H1 (cell line): ENCODE data around the gene SAMMSON. TPM values are rescaled to one million over a fixed set of nuclear protein-coding genes. Genes with fewer than 3 reads are reported as not detected.

Source experiments
- CTCF ChIA-PET: fragments of 300-600 bp; sonication (Branson Sonifier 250); formaldehyde crosslinking; loops from one replicate; lab custom pipeline; 2021; ENCODE audit not compliant: partially characterized antibody; lab: Charles Lee
- POLR2A ChIA-PET: fragments of 300-600 bp; sonication (Branson Sonifier 250); formaldehyde crosslinking; loops from one replicate; lab custom pipeline; 2021; ENCODE audit warnings: inconsistent platforms; ENCODE audit not compliant: partially characterized antibody; lab: Charles Lee
- DNase-seq, 2 experiments: peaks; one replicate each; pipeline versions ENCODE4 v3.0.0 to v3.0.0-alpha.2; 2010 to 2022; ENCODE audit warnings: low spot score in 2 of 2, low read depth in 1 of 2, mixed read lengths in 1 of 2
- FAIRE-seq: peaks from 2 replicates; lab custom pipeline; 2011; peaks lifted over from hg19 to GRCh38; lab: Jason Lieb, UNC
- H2AFZ ChIP-seq: 2 replicates; pipeline ENCODE4 v1.8.1; 2012; ENCODE audit warnings: low read length, inconsistent platforms
- H2AK5ac ChIP-seq: 2 replicates; pipeline ENCODE4 v1.6.1; 2013; ENCODE audit warnings: low read depth, low read length
- H2BK120ac ChIP-seq: replicated peaks from 2 replicates; pipeline ENCODE3; 2013; ENCODE audit warnings: low read depth, low read length, inconsistent platforms
- H2BK12ac ChIP-seq: 2 replicates; pipeline ENCODE4 v1.6.1; 2013; ENCODE audit warnings: low read depth, low read length
- H2BK15ac ChIP-seq: 2 replicates; pipeline ENCODE4 v1.6.1; 2013; ENCODE audit warnings: low read length
- H2BK20ac ChIP-seq: 2 replicates; pipeline ENCODE4 v1.6.1; 2013; ENCODE audit warnings: low read length
- H2BK5ac ChIP-seq: 2 replicates; pipeline ENCODE4 v1.6.1; 2013; ENCODE audit warnings: low read depth, low read length
- H3K14ac ChIP-seq: 2 replicates; pipeline ENCODE4 v1.6.1; 2013; ENCODE audit warnings: inconsistent platforms; ENCODE audit not compliant: insufficient read length
- H3K18ac ChIP-seq: 2 replicates; pipeline ENCODE4 v1.6.1; 2013; ENCODE audit warnings: low read length; ENCODE audit errors: extremely low read depth
- H3K23ac ChIP-seq: 2 replicates; pipeline ENCODE4 v1.6.1; 2013; ENCODE audit warnings: inconsistent platforms; ENCODE audit not compliant: insufficient read length
- H3K23me2 ChIP-seq: 2 replicates; pipeline ENCODE4 v1.6.1; 2013; ENCODE audit warnings: low read depth, low read length
- H3K27ac ChIP-seq: 2 replicates; pipeline ENCODE4 v1.6.1; 2011; ENCODE audit warnings: low read depth, low read length, inconsistent platforms
- H3K27me3 ChIP-seq, 4 experiments: replicated peaks in 1 of 4; 1 replicate in 1 of 4; 2 replicates in 3 of 4; pipeline versions ENCODE4 v1.6.1 to v1.8.1; 2011 to 2013; ENCODE audit warnings: low read length in 3 of 4, mild to moderate bottlenecking in 3 of 4, inconsistent platforms in 2 of 4, mixed read lengths in 2 of 4, moderate library complexity in 1 of 4; ENCODE audit not compliant: control insufficient read depth in 3 of 4, insufficient read depth in 3 of 4; ENCODE audit errors: extremely low read depth in 1 of 4
- H3K36me3 ChIP-seq, 4 experiments: 2 replicates each; pipeline versions ENCODE4 v1.6.1 to v1.8.1; 2011 to 2013; ENCODE audit warnings: mild to moderate bottlenecking in 4 of 4, low read length in 3 of 4, moderate library complexity in 2 of 4, control low read depth in 1 of 4, inconsistent platforms in 1 of 4; ENCODE audit not compliant: insufficient read depth in 4 of 4, control insufficient read depth in 2 of 4
- H3K4ac ChIP-seq: replicated peaks from 2 replicates; pipeline ENCODE3; 2013; ENCODE audit warnings: low read length, low read depth, mixed read lengths, inconsistent platforms; ENCODE audit not compliant: insufficient read length
- H3K4me1 ChIP-seq, 4 experiments: replicated peaks in 1 of 4; 1 replicate in 1 of 4; 2 replicates in 3 of 4; pipeline versions ENCODE4 v1.6.1 to v1.8.1; 2011 to 2013; ENCODE audit warnings: low read length in 3 of 4, inconsistent platforms in 2 of 4, mixed read lengths in 1 of 4; ENCODE audit not compliant: insufficient read depth in 4 of 4, control insufficient read depth in 3 of 4
- H3K4me2 ChIP-seq, 2 experiments: 2 replicates each; pipeline versions ENCODE4 v1.6.1 to v1.8.1; 2011 to 2013; ENCODE audit warnings: low read depth in 2 of 2, low read length in 2 of 2, control low read depth in 1 of 2, inconsistent platforms in 1 of 2, mild to moderate bottlenecking in 1 of 2; ENCODE audit not compliant: insufficient read depth in 1 of 2
- H3K4me3 ChIP-seq, 4 experiments: fragments of 200-600, 300-600 bp in 1 of 4; sonication (generic), shearing (Covaris generic), sonication (Bioruptor Twin) in 1 of 4; 2 replicates each; pipeline versions ENCODE4 v1.5.1 to v1.8.1; 2011 to 2016; ENCODE audit warnings: low read length in 4 of 4, low read depth in 3 of 4, control low read depth in 2 of 4, inconsistent platforms in 2 of 4, mild to moderate bottlenecking in 2 of 4, mixed read lengths in 1 of 4, moderate library complexity in 1 of 4; ENCODE audit not compliant: insufficient read depth in 2 of 4; ENCODE audit errors: extremely low read depth in 1 of 4
- H3K56ac ChIP-seq: replicated peaks from 2 replicates; pipeline ENCODE3; 2013; ENCODE audit warnings: low read depth, mild to moderate bottlenecking, mixed read lengths, low read length, inconsistent platforms; ENCODE audit not compliant: insufficient read length
- H3K79me1 ChIP-seq: 2 replicates; pipeline ENCODE4 v1.6.1; 2013; ENCODE audit warnings: low read depth, low read length, control low read depth
- H3K79me2 ChIP-seq, 2 experiments: 2 replicates each; pipeline versions ENCODE4 v1.6.1 to v1.8.1; 2012 to 2013; ENCODE audit warnings: low read length in 2 of 2, mild to moderate bottlenecking in 2 of 2, inconsistent platforms in 1 of 2; ENCODE audit not compliant: insufficient read depth in 2 of 2, control insufficient read depth in 1 of 2
- H3K9ac ChIP-seq, 4 experiments: replicated peaks in 1 of 4; 1 replicate in 1 of 4; 2 replicates in 3 of 4; pipeline versions ENCODE4 v1.6.1 to v1.8.1; 2011 to 2013; ENCODE audit warnings: low read depth in 3 of 4, low read length in 3 of 4, control low read depth in 2 of 4, mild to moderate bottlenecking in 2 of 4, moderate library complexity in 2 of 4, inconsistent platforms in 1 of 4; ENCODE audit errors: extremely low read depth in 1 of 4
- H3K9me3 ChIP-seq, 2 experiments: 2 replicates each; pipeline versions ENCODE4 v1.6.1 to v1.8.1; 2012 to 2013; ENCODE audit warnings: mild to moderate bottlenecking in 2 of 2, moderate library complexity in 2 of 2, control low read depth in 1 of 2, inconsistent platforms in 1 of 2, low read depth in 1 of 2, low read length in 1 of 2, mixed read lengths in 1 of 2; ENCODE audit not compliant: insufficient read depth in 2 of 2
- H4K20me1 ChIP-seq, 2 experiments: replicated peaks in 1 of 2; 2 replicates each; pipeline versions ENCODE3 to v1.8.1; 2011 to 2013; ENCODE audit warnings: inconsistent platforms in 2 of 2, low read length in 2 of 2, mild to moderate bottlenecking in 1 of 2; ENCODE audit not compliant: insufficient read depth in 2 of 2, control insufficient read depth in 1 of 2
- H4K5ac ChIP-seq: 2 replicates; pipeline ENCODE4 v1.6.1; 2013; ENCODE audit warnings: low read length, low read depth, mixed read lengths, inconsistent platforms; ENCODE audit not compliant: insufficient read length
- H4K8ac ChIP-seq: 2 replicates; pipeline ENCODE4 v1.8.0; 2013; ENCODE audit warnings: mild to moderate bottlenecking, moderate library complexity, low read length, inconsistent platforms; ENCODE audit not compliant: insufficient read depth; ENCODE audit errors: extremely low read depth
- H4K91ac ChIP-seq: replicated peaks from 2 replicates; pipeline ENCODE3; 2013; ENCODE audit warnings: low read length, mixed read lengths, inconsistent platforms; ENCODE audit not compliant: insufficient read length
- EGR1 ChIP-seq: IDR thresholded peaks from 2 replicates; pipeline ENCODE4 v1.6.1; 2011; ENCODE audit warnings: low read depth, low read length, borderline replicate concordance
- KDM4A ChIP-seq: IDR thresholded peaks from one replicate; pipeline ENCODE4 v1.7.1; 2012; ENCODE audit warnings: low read depth, mild to moderate bottlenecking, moderate library complexity, low read length, inconsistent platforms; ENCODE audit not compliant: severe bottlenecking
- SAP30 ChIP-seq: fragments of 300-600 bp; sonication (generic); IDR thresholded peaks from 2 replicates; pipeline ENCODE4 v1.7.1; 2012; ENCODE audit warnings: low read length, moderate library complexity, mild to moderate bottlenecking, inconsistent platforms; ENCODE audit not compliant: insufficient read depth, insufficient replicate concordance
- SIRT6 ChIP-seq: IDR thresholded peaks from one replicate; pipeline ENCODE4 v1.7.1; 2012; ENCODE audit warnings: low read length, inconsistent platforms
- USF2 ChIP-seq: IDR thresholded peaks from 2 replicates; pipeline ENCODE4 v1.6.1; 2011; ENCODE audit warnings: low read length, improper control_type of control experiment
- WGBS, 2 experiments: shearing (Covaris generic) in 1 of 2; methylation state at CpG; one replicate each; pipeline versions ENCODE4 v1.1.6 to v1.1.7; 2013 to 2015; ENCODE audit warnings: low lambda C conversion rate in 2 of 2, mixed read lengths in 2 of 2, inconsistent platforms in 1 of 2, low coverage in 1 of 2, missing lambda C conversion rate in 1 of 2; ENCODE audit not compliant: insufficient replicate concordance in 2 of 2, insufficient coverage in 1 of 2, insufficient read length in 1 of 2; ENCODE audit errors: extremely low coverage in 1 of 2, missing lambda C conversion rate in 1 of 2; 5-methylcytosine and 5-hydroxymethylcytosine counted together
- polyA plus RNA-seq, 7 experiments: library from polyadenylated mRNA; depleted of rRNA in 3 of 7; stranded (reverse) in 5 of 7; unstranded in 2 of 7; fragments of >200 nt in 5 of 7; fragments of 200-250 nt in 2 of 7; gene quantifications; 1 replicate in 5 of 7; 2 replicates in 1 of 7; 4 replicates in 1 of 7; pipeline versions ENCODE4 v1.2.1 to v1.2.3, GENCODE V29; 2011 to 2013; ENCODE audit warnings: missing spikeins in 2 of 7, mixed read lengths in 2 of 7
- total RNA-seq: library from RNA; stranded (reverse); fragmentation: NEBNext Ultra II Directional; extraction: Animal tissue kit (Norgen Biotek cat#: 25700); gene quantifications from 2 replicates; pipeline ENCODE4 v1.2.1, GENCODE V29; 2021

The SAMMSON gene
- total and polyA plus RNA-seq, 2 of the 8 experiments (the other 6 are each of a cell fraction or from before 2014, with no cell fraction given): not detected

- no peak overlapping the region for H3K4me3 ChIP-seq
- H2BK12ac ChIP-seq: no peak overlapping the region
- H3K4me2 ChIP-seq: no peak overlapping the region
- no peaks in the 10 kb centered on the region for H3K79me2 ChIP-seq
- no peaks in the 10 kb centered on the region for H3K79me1 ChIP-seq
- H3K56ac ChIP-seq: no peak overlapping the region
- H3K18ac ChIP-seq: no peak overlapping the region
- H2BK5ac ChIP-seq: no peak overlapping the region
- H2BK20ac ChIP-seq: no peak overlapping the region
- H3K23me2 ChIP-seq: no peaks in the 10 kb centered on the region
- no peak overlapping the region for H3K27ac ChIP-seq
- no peak overlapping the region for H2BK15ac ChIP-seq
- no peaks in the 10 kb centered on the region for H3K4me1 ChIP-seq
- no peak overlapping the region for H4K5ac ChIP-seq
- H2AFZ ChIP-seq: no peak overlapping the region
- FAIRE-seq (no peak), DNase-seq (no peak)
- no peak overlapping the region for H3K14ac ChIP-seq
- no peak overlapping the region for H2BK120ac ChIP-seq
- no peak overlapping the region for H3K9ac ChIP-seq
- H4K8ac ChIP-seq: no peak overlapping the region
- H3K9me3 ChIP-seq: no peaks in the 10 kb centered on the region
- WGBS, 2 experiments: 83% methylated on average over 3 of the region's 3 CpGs; no CpG with 5 or more reads in 1 of the 2 experiments
- H3K4ac ChIP-seq: no peak overlapping the region
- H4K20me1 ChIP-seq: no peaks in the 10 kb centered on the region
- H2AK5ac ChIP-seq: no peak overlapping the region
- H3K23ac ChIP-seq: no peak overlapping the region
- CTCF ChIA-PET: no interaction called here
- POLR2A ChIA-PET: no interaction called here
- H4K91ac ChIP-seq: no peak overlapping the region
- no peaks in the 10 kb centered on the region for H3K36me3 ChIP-seq
- no peaks in the 10 kb centered on the region for H3K27me3 ChIP-seq
- TF ChIP-seq KDM4A (no peak), USF2 (no peak), SAP30 (no peak), EGR1 (no peak), SIRT6 (no peak)
Measured at GRCh38 chr3:70112751-70113150, 113.2 kb downstream of the SAMMSON start.
